Muscle layer of colon (tissue), 2 donors: Measurements from ENCODE around the gene SLC29A2.

Experiments used
- H3K27ac ChIP-seq: one replicate; pipeline ENCODE4 v1.7.0; 2013; ENCODE audit warnings: low read depth, mild to moderate bottlenecking, low read length, moderate library complexity
- H3K27me3 ChIP-seq, 2 donors: one replicate each; pipeline ENCODE4 v1.7.0; 2013; ENCODE audit warnings: low read length in 2 of 2, mild to moderate bottlenecking in 2 of 2; ENCODE audit not compliant: insufficient read depth in 2 of 2, control insufficient read depth in 1 of 2
- H3K36me3 ChIP-seq: one replicate; pipeline ENCODE4 v1.7.0; 2013; ENCODE audit warnings: mild to moderate bottlenecking, low read length; ENCODE audit not compliant: insufficient read depth
- H3K4me1 ChIP-seq: one replicate; pipeline ENCODE4 v1.7.0; 2013; ENCODE audit warnings: mild to moderate bottlenecking, low read length; ENCODE audit not compliant: insufficient read depth
- H3K4me3 ChIP-seq, 2 donors: one replicate each; pipeline ENCODE4 v1.7.0; 2013; ENCODE audit warnings: low read length in 2 of 2, low read depth in 1 of 2, mild to moderate bottlenecking in 1 of 2, moderate library complexity in 1 of 2
- H3K9ac ChIP-seq: one replicate; pipeline ENCODE4 v1.7.0; 2013; ENCODE audit warnings: low read length
- H3K9me3 ChIP-seq: one replicate; pipeline ENCODE4 v1.7.0; 2013; ENCODE audit warnings: mild to moderate bottlenecking, low read length
- donor health status: abdominal sarcoma.
- donor health status: Adenocarcinoma of cecum.

The SLC29A2 gene

GRCh38 chr11:66371627-66372415, at the start of gene SLC29A2:
Gene SLC29A2 (minus strand): TSS chr11:66371760. CDS start chr11:66371591, 169 bp downstream.
- no peak within 1 kb of the TSS for H3K27ac ChIP-seq
- H3K27me3 ChIP-seq: peaks cover 18 to 46% of the 10 kb centered on the region in 2 donors
- no peak within 1 kb of the TSS for H3K9ac ChIP-seq
- no peaks in the 10 kb centered on the region for H3K36me3 ChIP-seq
- H3K4me3 ChIP-seq: peak within 1 kb of the TSS; percentile 40 to 45
- peaks cover 6% of the 10 kb centered on the region for H3K4me1 ChIP-seq
- H3K9me3 ChIP-seq: no peaks in the 10 kb centered on the region

GRCh38 chr11:66420671-66421476, 49.3 kb upstream of the SLC29A2 start, which contains the start of gene NPAS4:
Gene NPAS4 (plus strand): TSS chr11:66421035. CDS start chr11:66421180, 145 bp downstream.
- Histone ChIP-seq H3K9ac (no peak within 1 kb of the TSS), H3K9me3 (no peaks in the 10 kb centered on the region), H3K27me3 (no peaks in the 10 kb centered on the region), H3K36me3 (peaks cover 52% of the 10 kb centered on the region), H3K4me3 (peak within 1 kb of the TSS in 1 of 2 donors; percentile 39), H3K27ac (no peak within 1 kb of the TSS), H3K4me1 (peaks cover 34% of the 10 kb centered on the region)

- no peaks in the 10 kb centered on the region for H3K27me3 ChIP-seq
- H3K4me3 ChIP-seq: peak overlapping the region in 1 of 2 donors; percentile 39
- H3K9ac ChIP-seq: no peak overlapping the region
- peaks cover 41% of the 10 kb centered on the region for H3K36me3 ChIP-seq
- H3K27ac ChIP-seq: no peak overlapping the region
- peaks cover 34% of the 10 kb centered on the region for H3K4me1 ChIP-seq
- no peaks in the 10 kb centered on the region for H3K9me3 ChIP-seq
Observed at GRCh38 chr11:66419825-66420224, 48.3 kb upstream of the SLC29A2 start.

- H3K9me3 ChIP-seq: no peaks in the 10 kb centered on the region
- H3K27me3 ChIP-seq: no peaks in the 10 kb centered on the region
- H3K27ac ChIP-seq: no peak overlapping the region
- no peak overlapping the region for H3K4me3 ChIP-seq
- peaks cover 32% of the 10 kb centered on the region for H3K36me3 ChIP-seq
- H3K9ac ChIP-seq: no peak overlapping the region
- peaks cover 40% of the 10 kb centered on the region for H3K4me1 ChIP-seq
Observed at GRCh38 chr11:66418986-66419308, 47.4 kb upstream of the SLC29A2 start.

GRCh38 chr11:66418168-66418985, 46.8 kb upstream of the SLC29A2 start:
- Histone ChIP-seq H3K4me1 (peaks cover 45% of the 10 kb centered on the region), H3K27me3 (no peaks in the 10 kb centered on the region), H3K9ac (no peak overlapping the region), H3K4me3 (no peak overlapping the region), H3K27ac (no peak overlapping the region), H3K9me3 (no peaks in the 10 kb centered on the region), H3K36me3 (peaks cover 28% of the 10 kb centered on the region)

GRCh38 chr11:66417000-66417399, 45.4 kb upstream of the SLC29A2 start:
- Histone ChIP-seq H3K4me1 (peaks cover 58% of the 10 kb centered on the region), H3K9ac (no peak overlapping the region), H3K36me3 (peaks cover 14% of the 10 kb centered on the region), H3K27me3 (no peaks in the 10 kb centered on the region), H3K4me3 (no peak overlapping the region), H3K9me3 (no peaks in the 10 kb centered on the region), H3K27ac (no peak overlapping the region)

GRCh38 chr11:66415423-66415822, 43.9 kb upstream of the SLC29A2 start:
- no peaks in the 10 kb centered on the region for H3K27me3 ChIP-seq
- H3K4me1 ChIP-seq: peaks cover 67% of the 10 kb centered on the region
- H3K27ac ChIP-seq: no peak overlapping the region
- H3K36me3 ChIP-seq: peaks cover 12% of the 10 kb centered on the region
- no peak overlapping the region for H3K4me3 ChIP-seq
- no peaks in the 10 kb centered on the region for H3K9me3 ChIP-seq
- no peak overlapping the region for H3K9ac ChIP-seq

- Histone ChIP-seq H3K27me3 (no peaks in the 10 kb centered on the region), H3K4me1 (peaks cover 67% of the 10 kb centered on the region), H3K9ac (no peak overlapping the region), H3K36me3 (peaks cover 12% of the 10 kb centered on the region), H3K9me3 (no peaks in the 10 kb centered on the region), H3K27ac (no peak overlapping the region), H3K4me3 (no peak overlapping the region)
Observed at GRCh38 chr11:66414120-66414934, 42.8 kb upstream of the SLC29A2 start.

- Histone ChIP-seq H3K4me1 (peaks cover 57% of the 10 kb centered on the region), H3K9ac (no peak overlapping the region), H3K27ac (no peak overlapping the region), H3K9me3 (no peaks in the 10 kb centered on the region), H3K36me3 (peaks cover 12% of the 10 kb centered on the region), H3K27me3 (no peaks in the 10 kb centered on the region), H3K4me3 (peak overlapping the region in 1 of 2 donors; percentile 30)
Observed at GRCh38 chr11:66413167-66413566, 41.6 kb upstream of the SLC29A2 start.

GRCh38 chr11:66412110-66412509, 40.5 kb upstream of the SLC29A2 start:
- Histone ChIP-seq H3K9me3 (no peaks in the 10 kb centered on the region), H3K27ac (peak overlapping the region; percentile 4), H3K4me3 (peak overlapping the region in 1 of 2 donors; percentile 62), H3K27me3 (no peaks in the 10 kb centered on the region), H3K9ac (peak overlapping the region; percentile 19), H3K36me3 (peaks cover 9% of the 10 kb centered on the region), H3K4me1 (peaks cover 46% of the 10 kb centered on the region)
